Omental fat pad (tissue), 4 donors: ENCODE measurements around the gene PDE10A. TPM values are rescaled to one million over a fixed set of nuclear protein-coding genes. Genes with fewer than 3 reads are reported as not detected.

Source experiments
- ATAC-seq: fragments of 150-250 bp; one replicate; pipeline ENCODE4 v1.9.1; 2016; ENCODE audit warnings: mild to moderate bottlenecking, moderate library complexity; ENCODE audit not compliant: low FRiP score
- DNase-seq: peaks from one replicate; pipeline ENCODE4 v3.0.0-alpha.2; 2019; ENCODE audit warnings: low spot score
- total RNA-seq, 4 donors: library from RNA; depleted of rRNA; stranded (reverse); fragments of >200 nt; gene quantifications; one replicate each; pipeline ENCODE4 v1.1.0, GENCODE V29; 2016
- TF ChIP-seq, protein P1 (sequence below), 3 donors: fragments of 450-650 bp; IDR thresholded peaks; one replicate each; pipeline ENCODE4 v1.5.1; 2016 to 2017; ENCODE audit warnings: antibody characterized with exemption in 3 of 3, mild to moderate bottlenecking in 3 of 3, moderate library complexity in 2 of 3

The PDE10A gene
- total RNA-seq, 4 donors from 2014 or later, result 9.1 to 75.3 (median 15.6) TPM

DNA sequence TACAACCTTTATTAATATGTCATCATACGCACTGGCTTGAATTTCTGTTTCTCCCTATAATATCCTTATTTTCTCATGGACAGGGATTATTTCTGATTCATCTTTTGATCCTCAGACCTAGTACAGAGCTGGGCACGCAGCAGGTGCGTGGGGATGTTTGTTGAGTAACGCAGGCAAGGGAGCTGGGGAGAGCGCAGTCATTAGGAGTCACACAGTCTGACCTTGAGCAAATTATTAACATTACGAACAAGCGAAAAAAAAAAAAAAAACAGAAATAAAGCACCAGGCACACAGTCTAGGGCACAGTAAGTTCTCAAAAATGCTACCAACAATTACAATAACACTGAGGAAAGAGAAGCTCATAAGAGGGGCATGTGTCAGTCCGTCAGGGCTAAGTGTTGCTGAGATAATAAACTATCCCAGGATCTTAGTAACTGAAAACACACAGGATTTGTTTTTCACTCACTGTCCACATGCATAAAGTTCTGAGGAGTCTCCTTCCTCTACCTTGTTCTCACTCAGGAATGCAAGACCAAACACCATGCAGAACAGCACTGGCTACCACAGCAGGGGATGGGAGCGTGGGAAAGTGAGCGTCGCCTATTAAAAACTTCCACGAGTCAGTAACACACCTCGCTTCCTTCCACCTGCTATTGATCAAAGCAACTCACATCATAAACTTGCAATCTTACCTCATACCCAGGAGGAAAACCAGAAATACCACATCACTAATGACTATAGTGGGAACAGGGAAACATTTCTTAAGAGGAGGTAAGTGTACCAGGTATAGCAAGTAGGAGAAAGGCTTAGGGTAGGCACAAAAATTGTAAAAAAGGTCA, 56.9 kb downstream of the PDE10A start:
- TF ChIP-seq, protein P1, sequence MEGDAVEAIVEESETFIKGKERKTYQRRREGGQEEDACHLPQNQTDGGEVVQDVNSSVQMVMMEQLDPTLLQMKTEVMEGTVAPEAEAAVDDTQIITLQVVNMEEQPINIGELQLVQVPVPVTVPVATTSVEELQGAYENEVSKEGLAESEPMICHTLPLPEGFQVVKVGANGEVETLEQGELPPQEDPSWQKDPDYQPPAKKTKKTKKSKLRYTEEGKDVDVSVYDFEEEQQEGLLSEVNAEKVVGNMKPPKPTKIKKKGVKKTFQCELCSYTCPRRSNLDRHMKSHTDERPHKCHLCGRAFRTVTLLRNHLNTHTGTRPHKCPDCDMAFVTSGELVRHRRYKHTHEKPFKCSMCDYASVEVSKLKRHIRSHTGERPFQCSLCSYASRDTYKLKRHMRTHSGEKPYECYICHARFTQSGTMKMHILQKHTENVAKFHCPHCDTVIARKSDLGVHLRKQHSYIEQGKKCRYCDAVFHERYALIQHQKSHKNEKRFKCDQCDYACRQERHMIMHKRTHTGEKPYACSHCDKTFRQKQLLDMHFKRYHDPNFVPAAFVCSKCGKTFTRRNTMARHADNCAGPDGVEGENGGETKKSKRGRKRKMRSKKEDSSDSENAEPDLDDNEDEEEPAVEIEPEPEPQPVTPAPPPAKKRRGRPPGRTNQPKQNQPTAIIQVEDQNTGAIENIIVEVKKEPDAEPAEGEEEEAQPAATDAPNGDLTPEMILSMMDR (IDR thresholded peaks at IDR 0.05), result no peak
- ATAC-seq (no peak), DNase-seq (no peak)

DNA sequence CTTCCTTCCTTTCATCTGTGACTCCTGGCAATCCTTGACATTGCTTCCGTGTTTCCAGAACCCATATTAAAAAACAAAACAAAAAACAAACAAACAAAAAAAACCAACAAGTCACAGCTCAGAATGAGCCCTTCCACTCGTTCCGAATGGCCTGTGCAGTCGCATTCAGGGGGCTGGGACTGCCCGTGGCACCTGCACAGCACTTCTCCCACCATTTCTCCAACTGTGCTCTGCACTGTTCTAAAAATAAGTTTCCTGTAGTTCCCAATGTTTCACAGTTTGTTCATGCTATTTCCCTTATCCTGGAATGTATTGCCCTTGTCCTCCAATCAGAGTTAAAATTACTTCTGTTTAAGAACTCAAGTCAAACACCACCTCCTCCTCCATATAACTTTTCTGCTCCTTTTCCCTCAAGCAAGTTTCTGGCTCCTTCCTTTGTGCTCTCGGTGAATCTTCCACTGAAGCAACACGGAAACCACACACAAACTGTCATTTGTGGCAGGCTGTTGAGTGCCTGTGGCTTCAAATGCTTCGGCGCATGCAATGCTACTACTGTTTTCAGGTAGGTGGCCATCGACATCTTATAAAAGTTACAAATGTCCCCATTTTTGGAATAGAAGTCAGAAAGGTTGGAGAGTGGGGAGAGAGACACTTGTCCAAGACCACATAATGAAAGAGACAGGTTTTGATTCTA, 57.7 kb downstream of the PDE10A start:
- ATAC-seq, result no peak
- no peak for DNase-seq
- TF ChIP-seq, protein P1 (IDR thresholded peaks at IDR 0.05), result no peak

DNA sequence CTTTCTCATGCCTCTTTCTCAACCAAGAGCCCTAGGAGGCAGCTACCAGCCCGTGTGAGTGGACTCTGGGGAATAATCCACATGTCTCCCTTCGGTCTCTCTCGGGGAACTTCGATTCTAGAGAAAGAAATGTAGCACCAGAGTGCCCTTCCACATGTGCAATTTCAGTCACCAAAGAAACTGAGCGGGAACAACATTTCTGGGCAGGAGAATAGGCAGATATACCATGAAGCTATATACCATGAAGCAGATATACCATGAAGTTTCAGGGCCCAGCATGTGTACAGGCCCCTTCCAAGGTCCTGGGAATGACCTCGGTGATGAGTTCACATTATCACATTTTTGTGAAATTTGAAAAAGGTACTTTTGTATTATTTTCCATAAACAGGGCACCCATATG, 60.8 kb downstream of the PDE10A start:
- no peak for DNase-seq
- TF ChIP-seq, protein P1 (IDR thresholded peaks at IDR 0.05), result no peak
- ATAC-seq, result no peak

DNA sequence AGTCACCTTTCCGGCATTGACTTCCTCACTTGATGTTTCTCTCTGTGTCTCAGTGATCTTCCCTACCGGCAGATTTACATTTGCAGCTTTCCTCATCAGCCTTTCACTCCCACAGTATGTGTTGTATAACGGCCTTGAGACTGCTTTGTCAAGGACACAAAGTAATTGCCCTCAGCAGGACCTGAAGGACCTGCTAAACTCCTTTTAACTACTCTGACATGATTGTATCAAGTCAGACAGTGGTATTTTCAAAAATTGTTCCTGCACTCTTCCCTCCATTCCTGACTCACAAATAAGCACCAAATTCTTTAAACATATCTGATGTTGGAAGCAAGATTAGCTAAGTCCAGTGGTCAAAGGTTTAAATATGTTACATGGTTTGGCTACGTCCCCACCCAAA, 62.4 kb downstream of the PDE10A start:
- ATAC-seq, result no peak
- TF ChIP-seq, protein P1 (IDR thresholded peaks at IDR 0.05), result no peak
- no peak for DNase-seq

DNA sequence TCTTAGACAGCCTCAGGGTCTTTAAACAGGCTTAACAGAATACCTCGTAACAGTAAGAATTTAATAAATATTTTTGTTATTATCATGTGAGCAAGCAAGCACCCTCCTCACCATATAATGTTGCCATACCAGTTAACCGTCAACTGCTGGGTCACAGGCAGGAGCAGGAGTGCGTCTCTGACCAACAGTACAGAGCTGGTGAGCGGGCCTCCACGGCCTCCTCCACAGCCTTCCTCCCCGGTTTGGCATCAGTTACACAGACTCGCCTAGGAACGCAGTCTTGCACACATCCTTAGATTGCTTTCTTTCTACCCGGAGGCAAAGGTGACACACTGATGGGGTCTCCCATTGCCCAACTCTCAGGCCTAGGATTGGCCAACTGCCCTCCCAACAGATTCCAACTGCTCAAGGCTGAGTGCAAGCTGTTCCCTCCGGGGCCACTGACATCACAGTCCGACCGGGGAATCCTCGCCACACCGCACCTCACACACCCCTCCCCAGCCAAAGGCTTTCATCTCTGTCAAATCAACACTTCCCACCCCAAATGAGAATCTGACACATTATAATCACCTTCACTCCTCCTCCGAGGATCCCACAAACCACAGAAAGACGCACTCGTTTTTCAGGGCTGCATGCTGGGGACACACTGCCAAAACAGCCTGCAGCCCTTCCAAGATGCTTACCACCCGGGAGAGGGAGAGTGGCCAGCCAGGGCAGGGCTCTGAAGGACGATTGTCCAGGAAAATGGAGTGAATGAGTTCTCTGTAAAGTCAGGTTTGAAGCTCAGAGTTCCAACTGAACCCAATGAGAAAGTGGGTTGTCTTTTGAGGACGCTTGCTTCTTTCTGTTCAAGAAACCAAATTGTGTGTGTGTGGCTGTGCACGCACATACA, 63.2 kb downstream of the PDE10A start:
- ATAC-seq, result no peak
- no peak for DNase-seq
- TF ChIP-seq, protein P1 (IDR thresholded peaks at IDR 0.05), result no peak

DNA sequence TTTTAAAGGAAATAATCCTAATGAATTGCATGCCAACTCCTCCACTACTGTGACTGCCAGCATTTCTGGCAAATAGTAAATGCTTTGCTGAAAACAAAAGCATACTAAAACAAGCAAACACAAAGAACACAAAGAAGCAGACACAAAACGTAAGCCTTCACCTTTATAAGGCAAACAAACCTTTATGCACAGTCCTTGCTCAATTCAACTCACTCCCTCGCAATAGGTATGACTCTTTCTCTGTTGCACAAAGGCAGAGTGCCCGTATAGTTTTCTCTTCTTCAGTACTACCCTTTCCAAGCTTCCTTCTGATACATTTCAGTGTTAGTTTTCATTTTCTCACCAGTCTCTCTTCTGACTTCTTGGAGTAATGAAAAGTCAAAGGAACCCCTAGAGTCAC, 63.9 kb downstream of the PDE10A start:
- TF ChIP-seq, protein P1 (IDR thresholded peaks at IDR 0.05), result no peak
- no peak for ATAC-seq
- DNase-seq, result no peak
